A549 treated with Hydrocortisone at 1 μM for 4 hours (cell line): ENCODE data around the gene MAP3K2. TPM values are rescaled to one million over a fixed set of nuclear protein-coding genes. Genes with fewer than 3 reads are reported as not detected.

Experiments
- total RNA-seq: library from RNA; stranded (reverse); fragments of 200-300 nt; extraction: Qiagen RNA extraction; gene quantifications from 5 replicates; pipeline ENCODE4 v1.2.3, GENCODE V29; 2022

MAP3K2 gene, protein sequence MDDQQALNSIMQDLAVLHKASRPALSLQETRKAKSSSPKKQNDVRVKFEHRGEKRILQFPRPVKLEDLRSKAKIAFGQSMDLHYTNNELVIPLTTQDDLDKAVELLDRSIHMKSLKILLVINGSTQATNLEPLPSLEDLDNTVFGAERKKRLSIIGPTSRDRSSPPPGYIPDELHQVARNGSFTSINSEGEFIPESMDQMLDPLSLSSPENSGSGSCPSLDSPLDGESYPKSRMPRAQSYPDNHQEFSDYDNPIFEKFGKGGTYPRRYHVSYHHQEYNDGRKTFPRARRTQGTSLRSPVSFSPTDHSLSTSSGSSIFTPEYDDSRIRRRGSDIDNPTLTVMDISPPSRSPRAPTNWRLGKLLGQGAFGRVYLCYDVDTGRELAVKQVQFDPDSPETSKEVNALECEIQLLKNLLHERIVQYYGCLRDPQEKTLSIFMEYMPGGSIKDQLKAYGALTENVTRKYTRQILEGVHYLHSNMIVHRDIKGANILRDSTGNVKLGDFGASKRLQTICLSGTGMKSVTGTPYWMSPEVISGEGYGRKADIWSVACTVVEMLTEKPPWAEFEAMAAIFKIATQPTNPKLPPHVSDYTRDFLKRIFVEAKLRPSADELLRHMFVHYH
- total RNA-seq: 11.6 to 21.5 TPM (median 20.2 TPM) in 5 replicates

DNA sequence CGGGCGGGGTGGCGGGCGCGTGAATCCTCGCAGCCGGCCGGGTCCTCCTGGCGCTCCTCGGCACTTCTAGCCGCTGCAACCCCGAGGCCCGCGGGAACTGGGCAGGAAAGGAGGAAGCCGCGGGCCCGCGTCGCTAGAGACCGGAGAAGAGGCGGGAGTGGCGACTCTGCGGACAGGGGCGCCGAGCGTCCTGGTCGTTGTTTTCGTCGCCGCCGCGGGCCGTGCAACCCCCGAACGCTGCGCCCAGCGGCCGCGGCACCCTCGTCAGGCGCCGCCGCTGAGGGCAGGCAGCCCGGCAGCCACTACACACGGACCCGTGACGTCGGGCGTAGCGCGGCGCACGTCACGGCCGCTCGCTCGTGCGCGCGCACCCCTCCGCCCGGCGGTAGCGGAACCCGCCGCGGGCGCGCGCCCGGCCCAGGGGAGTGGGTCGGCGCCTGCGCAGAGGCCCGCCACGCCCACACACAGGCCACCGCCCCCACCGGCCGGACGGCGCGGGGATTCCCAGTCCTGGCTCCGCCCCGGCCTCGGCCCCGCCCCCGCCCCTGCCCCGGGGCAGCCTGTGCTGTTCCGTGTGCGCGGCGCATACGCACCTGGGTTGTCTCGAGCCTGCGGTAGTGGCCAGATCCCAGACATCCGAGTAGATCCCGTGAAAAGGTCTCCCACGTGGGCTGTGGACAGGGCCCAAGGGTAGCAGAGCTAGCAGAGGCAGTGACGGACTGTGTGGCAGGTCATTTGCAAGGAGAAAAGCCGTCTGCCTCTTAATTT lies at the start of gene MAP3K2:
TSS of gene MAP3K2 (minus strand) at position 321 of the 768 bp plus-strand sequence. CDS start 44,846 bp downstream, outside the sequence.

DNA sequence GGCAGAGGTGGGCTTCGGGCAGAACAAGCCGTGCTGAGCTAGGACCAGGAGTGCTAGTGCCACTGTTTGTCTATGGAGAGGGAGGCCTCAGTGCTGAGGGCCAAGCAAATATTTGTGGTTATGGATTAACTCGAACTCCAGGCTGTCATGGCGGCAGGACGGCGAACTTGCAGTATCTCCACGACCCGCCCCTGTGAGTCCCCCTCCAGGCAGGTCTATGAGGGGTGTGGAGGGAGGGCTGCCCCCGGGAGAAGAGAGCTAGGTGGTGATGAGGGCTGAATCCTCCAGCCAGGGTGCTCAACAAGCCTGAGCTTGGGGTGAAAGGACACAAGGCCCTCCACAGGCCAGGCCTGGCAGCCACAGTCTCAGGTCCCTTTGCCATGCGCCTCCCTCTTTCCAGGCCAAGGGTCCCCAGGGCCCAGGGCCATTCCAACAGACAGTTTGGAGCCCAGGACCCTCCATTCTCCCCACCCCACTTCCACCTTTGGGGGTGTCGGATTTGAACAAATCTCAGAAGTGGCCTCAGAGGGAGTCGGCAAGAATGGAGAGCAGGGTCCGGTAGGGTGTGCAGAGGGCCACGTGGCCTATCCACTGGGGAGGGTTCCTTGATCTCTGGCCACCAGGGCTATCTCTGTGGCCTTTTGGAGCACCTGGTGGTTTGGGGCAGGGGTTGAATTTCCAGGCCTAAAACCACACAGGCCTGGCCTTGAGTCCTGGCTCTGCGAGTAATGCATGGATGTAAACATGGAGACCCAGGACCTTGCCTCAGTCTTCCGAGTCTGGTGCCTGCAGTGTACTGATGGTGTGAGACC lies 30.7 kb upstream of the MAP3K2 start, which contains the start of gene PROC:
TSS of gene PROC (plus strand) at position 128 of the 812 bp plus-strand sequence. CDS start 1,516 bp downstream, outside the sequence.

DNA sequence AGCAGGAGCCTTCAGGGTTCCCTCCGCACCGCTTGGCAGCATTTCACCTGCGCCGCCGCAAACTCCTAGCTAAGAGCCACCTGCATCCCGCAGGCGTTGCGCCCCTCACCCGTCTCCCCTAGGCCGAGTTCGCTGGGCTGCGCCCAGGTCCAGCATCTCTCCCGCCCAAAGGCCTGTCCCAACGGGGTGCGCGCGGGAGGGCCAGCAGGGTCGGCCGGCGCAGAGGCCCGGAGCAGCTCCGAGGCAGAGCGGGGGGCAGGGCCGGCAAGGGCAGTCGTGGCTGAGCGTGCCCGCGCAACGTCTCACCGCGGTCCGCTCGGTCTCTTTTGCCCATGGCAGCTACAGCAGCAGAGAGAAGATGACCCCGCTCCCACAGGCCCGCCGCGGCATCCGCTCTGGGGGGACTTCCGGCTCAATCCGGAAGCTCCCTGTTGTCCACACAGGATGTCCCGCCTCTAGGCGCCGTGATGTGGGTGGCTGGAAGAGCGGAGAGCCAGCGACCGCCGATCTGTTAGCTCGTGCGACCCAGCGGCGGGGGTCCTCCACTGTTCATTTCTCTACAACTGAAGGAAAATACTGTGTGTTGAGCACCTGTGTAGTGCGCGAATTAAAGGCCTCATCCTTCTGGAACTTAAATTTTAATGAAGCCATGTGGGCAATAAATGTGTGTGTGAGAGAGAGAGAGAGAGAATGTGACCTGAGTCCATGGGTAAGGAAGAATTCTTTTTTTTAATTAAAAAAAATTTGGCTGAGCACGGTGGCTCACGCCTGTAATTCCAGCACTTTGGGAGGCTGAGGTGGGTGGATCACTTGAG lies 93.8 kb downstream of the MAP3K2 start, which contains the start of gene ERCC3:
TSS of gene ERCC3 (minus strand) at position 397 of the 815 bp plus-strand sequence. CDS start at position 334, 63 bp downstream.

Other genes starting within 250 kb of the MAP3K2 start
- gene CYP27C1, start 167.7 kb downstream of the MAP3K2 start, total RNA-seq: 3.2 to 4.2 TPM (median 3.7 TPM) in 5 replicates
- 39.2 to 48.3 TPM (median 42.6 TPM) in 5 replicates for gene ERCC3, start 93.8 kb downstream of the MAP3K2 start, total RNA-seq
- gene PROC, start 30.5 kb upstream of the MAP3K2 start, total RNA-seq: 4.1 to 5.5 TPM (median 4.7 TPM) in 5 replicates
- 34.5 to 47.8 TPM (median 38.7 TPM) in 5 replicates for gene IWS1, start 138.5 kb upstream of the MAP3K2 start, total RNA-seq
- 0.12 to 0.31 TPM (median 0.21 TPM) in 5 replicates for gene MYO7B, start 147.7 kb upstream of the MAP3K2 start, total RNA-seq